ENCODE data around the gene AMPD2. TPM values are rescaled to one million over a fixed set of nuclear protein-coding genes. Genes with fewer than 3 reads are reported as not detected.
"Not testable (repeated sequence)": the region's sequence is repeated elsewhere in the genome, so short reads cannot be mapped to it uniquely, and the experiment has no call there.

AMPD2 gene
- total RNA-seq, 6 donors from 2014 or later, result 39.5 to 183 (median 58.9) TPM

GRCh38 chr1:109671067-109671466 is 51.4 kb downstream of the AMPD2 start:
- Histone ChIP-seq H3K27me3 (no peaks in the 10 kb centered on the region), H3K27ac (no peak overlapping the region), H3K9me3 (no peaks in the 10 kb centered on the region), H3K4me3 (no peak overlapping the region), H3K4me1 (peaks cover 7 to 16% (median 10%) of the 10 kb centered on the region in 4 donors), H3K36me3 (peaks cover 0 to 7% (median 0%) of the 10 kb centered on the region in 4 donors)
- TF ChIP-seq POLR2A (IDR thresholded peaks at IDR 0.05) (no peak), EP300 (IDR thresholded peaks at IDR 0.05) (no peak), POLR2AphosphoS5 (IDR thresholded peaks at IDR 0.05) (no peak)
- TF ChIP-seq, protein P1, sequence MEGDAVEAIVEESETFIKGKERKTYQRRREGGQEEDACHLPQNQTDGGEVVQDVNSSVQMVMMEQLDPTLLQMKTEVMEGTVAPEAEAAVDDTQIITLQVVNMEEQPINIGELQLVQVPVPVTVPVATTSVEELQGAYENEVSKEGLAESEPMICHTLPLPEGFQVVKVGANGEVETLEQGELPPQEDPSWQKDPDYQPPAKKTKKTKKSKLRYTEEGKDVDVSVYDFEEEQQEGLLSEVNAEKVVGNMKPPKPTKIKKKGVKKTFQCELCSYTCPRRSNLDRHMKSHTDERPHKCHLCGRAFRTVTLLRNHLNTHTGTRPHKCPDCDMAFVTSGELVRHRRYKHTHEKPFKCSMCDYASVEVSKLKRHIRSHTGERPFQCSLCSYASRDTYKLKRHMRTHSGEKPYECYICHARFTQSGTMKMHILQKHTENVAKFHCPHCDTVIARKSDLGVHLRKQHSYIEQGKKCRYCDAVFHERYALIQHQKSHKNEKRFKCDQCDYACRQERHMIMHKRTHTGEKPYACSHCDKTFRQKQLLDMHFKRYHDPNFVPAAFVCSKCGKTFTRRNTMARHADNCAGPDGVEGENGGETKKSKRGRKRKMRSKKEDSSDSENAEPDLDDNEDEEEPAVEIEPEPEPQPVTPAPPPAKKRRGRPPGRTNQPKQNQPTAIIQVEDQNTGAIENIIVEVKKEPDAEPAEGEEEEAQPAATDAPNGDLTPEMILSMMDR (IDR thresholded peaks at IDR 0.05), result no peak
- DNase-seq (peak in 1 of 2 donors; percentile 38), ATAC-seq (ENCODE audit: low FRiP score in 2 of 2) (no peak)
- WGBS, 2 donors, result 84 to 99% methylated on average over 4 to 5 of the region's 5 CpGs

GRCh38 chr1:109673861-109674260 is 54.2 kb downstream of the AMPD2 start:
- DNase-seq; H3K27me3 ChIP-seq; H3K9me3 ChIP-seq; H3K27ac ChIP-seq; ATAC-seq (ENCODE audit: low FRiP score in 2 of 2); H3K4me1 ChIP-seq; H3K4me3 ChIP-seq; H3K36me3 ChIP-seq: not testable (repeated sequence)
- 75 to 83% methylated on average over 2 of the region's 2 CpGs for WGBS, 2 donors

DNA sequence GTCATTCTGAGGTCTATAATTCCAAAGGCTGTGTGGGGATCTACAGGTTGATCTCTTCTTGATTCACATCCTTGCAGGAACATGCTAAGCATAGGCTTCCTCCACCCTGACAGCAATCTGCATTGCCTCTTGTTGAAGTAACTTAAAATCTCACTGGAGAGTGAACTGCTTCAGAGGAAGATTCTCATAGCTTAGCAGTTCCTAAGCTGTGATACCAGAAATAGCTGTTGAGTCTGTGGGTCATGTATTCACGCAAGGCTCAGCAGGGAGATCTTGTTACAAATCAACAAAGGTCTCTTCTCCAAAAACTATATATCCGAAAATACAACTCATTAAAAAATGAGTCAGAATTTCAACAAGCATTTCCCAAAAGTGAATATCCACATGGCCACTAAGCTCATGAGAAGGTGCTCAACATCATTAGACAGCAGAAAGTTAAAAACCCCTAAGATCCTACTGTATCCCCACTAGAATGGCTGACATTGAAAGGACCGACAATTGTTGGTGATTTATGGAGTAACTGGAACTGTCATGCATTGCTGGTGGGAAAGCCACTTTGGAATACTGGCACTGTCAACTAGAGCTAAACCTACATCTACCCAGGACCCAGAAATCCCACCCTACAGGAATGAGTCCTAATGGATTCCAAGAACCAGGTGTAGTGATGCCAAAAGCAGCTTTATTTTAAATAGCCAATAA is 57.2 kb downstream of the AMPD2 start:
- not testable (repeated sequence) for H3K9me3 ChIP-seq; H3K4me1 ChIP-seq; H3K27me3 ChIP-seq; H3K36me3 ChIP-seq; H3K27ac ChIP-seq; ATAC-seq (ENCODE audit: low FRiP score in 2 of 2); DNase-seq; H3K4me3 ChIP-seq
- 85 to 92% methylated on average over 3 of the region's 3 CpGs for WGBS, 2 donors

- Histone ChIP-seq H3K36me3 (peaks cover 0 to 5% (median 0%) of the 10 kb centered on the region in 4 donors), H3K27me3 (no peaks in the 10 kb centered on the region), H3K27ac (no peak overlapping the region), H3K4me3 (no peak overlapping the region), H3K9me3 (no peaks in the 10 kb centered on the region), H3K4me1 (no peaks in the 10 kb centered on the region)
- WGBS, 2 donors, result 73 to 83% methylated on average over 3 of the region's 3 CpGs
- no peak for DNase-seq
- no peak for ATAC-seq (ENCODE audit: low FRiP score in 2 of 2)
- TF ChIP-seq EP300 (IDR thresholded peaks at IDR 0.05) (no peak), POLR2AphosphoS5 (IDR thresholded peaks at IDR 0.05) (no peak), POLR2A (IDR thresholded peaks at IDR 0.05) (no peak)
- TF ChIP-seq, protein P1 (IDR thresholded peaks at IDR 0.05), result no peak
Observed at GRCh38 chr1:109677459-109677858, 57.8 kb downstream of the AMPD2 start.

- WGBS, 2 donors, result 78 to 84% methylated on average over 2 of the region's 2 CpGs
- not testable (repeated sequence) for H3K4me1 ChIP-seq; H3K27ac ChIP-seq; H3K4me3 ChIP-seq; ATAC-seq (ENCODE audit: low FRiP score in 2 of 2); DNase-seq; H3K27me3 ChIP-seq; H3K36me3 ChIP-seq; H3K9me3 ChIP-seq
Observed at GRCh38 chr1:109678637-109679036, 59.0 kb downstream of the AMPD2 start.

Small RNAs within 50 kb of the gene (small RNA-seq; reads per million reads assigned to genes)
- gene RNU6V, result 0 reads per million in 4 donors

Other genes with a start within 250 kb of the AMPD2 start
- 100 to 1,000 TPM; 105 to 222 (median 116) TPM for gene SORT1, start 221.9 kb upstream of the AMPD2 start, total RNA-seq
- gene PSMA5, start 193.4 kb upstream of the AMPD2 start, total RNA-seq, result 10 to 100 TPM; 15.2 to 69.5 (median 29.8) TPM
- gene SYPL2, start 153.3 kb upstream of the AMPD2 start, total RNA-seq, result 1 to 10 TPM in 4 of 6 donors, under 1 TPM in 2; 0.30 to 3.1 (median 1.1) TPM
- gene ATXN7L2, start 135.9 kb upstream of the AMPD2 start, total RNA-seq, result 10 to 100 TPM in 1 of 6 donors, 1 to 10 TPM in 5; 2.3 to 19.9 (median 5.3) TPM
- gene CYB561D1, start 125.7 kb upstream of the AMPD2 start, total RNA-seq, result 10 to 100 TPM in 3 of 6 donors, 1 to 10 TPM in 3; 4.2 to 16.4 (median 9.9) TPM
- gene AMIGO1, start 110.1 kb upstream of the AMPD2 start, total RNA-seq, result 10 to 100 TPM in 2 of 6 donors, 1 to 10 TPM in 4; 1.0 to 11.8 (median 8.3) TPM
- gene GPR61, start 80.0 kb upstream of the AMPD2 start, total RNA-seq, result not detected
- 1 to 10 TPM; 2.2 to 9.0 (median 6.0) TPM for gene GNAI3, start 71.2 kb upstream of the AMPD2 start, total RNA-seq
- under 1 TPM in 2 of 6 donors, not detected in 4; 0.20 to 0.46 TPM for gene GNAT2, start 221 bp upstream of the AMPD2 start, total RNA-seq
- 10 to 100 TPM; 10.7 to 28.3 (median 15.9) TPM for gene GSTM4, start 36.3 kb downstream of the AMPD2 start, total RNA-seq
- 100 to 1,000 TPM in 1 of 6 donors, 10 to 100 TPM in 5; 19.0 to 263 (median 31.6) TPM for gene GSTM2, start 48.2 kb downstream of the AMPD2 start, total RNA-seq
- 10 to 100 TPM in 2 of 6 donors, not detected in 4; 11.8 to 33.0 TPM for gene GSTM1, start 68.0 kb downstream of the AMPD2 start, total RNA-seq
- gene GSTM5, start 92.4 kb downstream of the AMPD2 start, total RNA-seq, result 10 to 100 TPM in 3 of 6 donors, 1 to 10 TPM in 2, under 1 TPM in 1; 1.00 to 24.3 (median 8.3) TPM
- gene GSTM3, start 121.2 kb downstream of the AMPD2 start, total RNA-seq, result 10 to 100 TPM in 3 of 6 donors, 1 to 10 TPM in 3; 4.9 to 23.3 (median 11.2) TPM
- under 1 TPM in 1 of 6 donors, not detected in 5; 0.20 TPM for gene EPS8L3, start 144.1 kb downstream of the AMPD2 start, total RNA-seq

Measured in upper lobe of left lung (tissue), 6 donors.